ENCODE measurements around the gene B3GAT1.

Gene B3GAT1

GRCh38 chr11:134350381-134350780 lies 61.7 kb downstream of the B3GAT1 start:
- Histone ChIP-seq H3K9me3 (ENCODE audit: control insufficient read depth, insufficient read depth, low read length) (no peaks in the 10 kb centered on the region), H3F3A (ENCODE audit: control insufficient read depth, insufficient read depth) (no peaks in the 10 kb centered on the region), H3K4me2 (ENCODE audit: low read length) (no peak overlapping the region), H3K9me2 (replicated peaks; ENCODE audit: control insufficient read depth, low read length) (no peaks in the 10 kb centered on the region), H3K27me3 (ENCODE audit: control insufficient read depth, low read length) (peaks cover 16% of the 10 kb centered on the region), H3K79me2 (ENCODE audit: control insufficient read depth, low read length) (no peaks in the 10 kb centered on the region), H3K4me1 (ENCODE audit: control insufficient read depth, low read length) (no peaks in the 10 kb centered on the region), H3K36me3 (ENCODE audit: control insufficient read depth, low read length) (no peaks in the 10 kb centered on the region), H3K27ac (ENCODE audit: low read depth, low read length) (no peak overlapping the region), H4K20me1 (ENCODE audit: control insufficient read depth, insufficient read depth, low read depth, low read length) (no peaks in the 10 kb centered on the region), H3K4me3 (ENCODE audit: low read length) (no peak overlapping the region)
- TF ChIP-seq EZH2phosphoT487 (IDR thresholded peaks at IDR 0.05; ENCODE audit: borderline replicate concordance, low read length): no peak
- TF ChIP-seq CTCF (IDR thresholded peaks at IDR 0.05; ENCODE audit: low read depth, low read length, poor library complexity, severe bottlenecking): no peak

DNA sequence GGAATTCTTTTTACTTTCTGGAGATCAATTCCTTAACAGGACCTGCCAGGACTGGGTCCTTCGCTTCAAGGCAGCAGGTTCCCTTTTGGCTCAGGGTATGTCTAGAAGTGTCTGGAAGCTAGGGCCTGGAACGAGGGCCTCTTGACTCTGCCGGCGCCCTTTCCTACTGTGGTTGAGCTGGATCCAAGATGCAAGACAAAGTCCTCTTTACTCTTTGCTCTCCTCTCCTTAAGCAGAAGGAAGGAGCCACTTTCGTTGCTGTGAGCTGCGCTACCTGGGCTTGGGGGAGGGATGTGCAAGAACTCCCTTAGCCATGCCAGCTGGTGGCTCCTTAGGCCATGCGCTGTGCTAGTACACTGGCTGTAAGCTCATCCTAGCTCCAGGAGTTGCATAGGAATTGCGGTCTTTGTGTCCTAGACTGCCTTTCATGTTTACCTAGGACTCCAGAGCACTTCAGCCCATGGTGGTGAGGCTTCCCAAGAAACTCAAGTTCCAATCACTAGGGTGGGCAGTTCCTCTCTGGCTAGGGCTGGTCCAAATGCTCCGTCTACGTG lies 62.2 kb downstream of the B3GAT1 start:
- Histone ChIP-seq H3K4me1 (ENCODE audit: control insufficient read depth, low read length) (no peaks in the 10 kb centered on the region), H3K9me3 (ENCODE audit: control insufficient read depth, insufficient read depth, low read length) (no peaks in the 10 kb centered on the region), H3K9me2 (replicated peaks; ENCODE audit: control insufficient read depth, low read length) (no peaks in the 10 kb centered on the region), H3K79me2 (ENCODE audit: control insufficient read depth, low read length) (no peaks in the 10 kb centered on the region), H3K4me2 (ENCODE audit: low read length) (no peak overlapping the region), H4K20me1 (ENCODE audit: control insufficient read depth, insufficient read depth, low read depth, low read length) (no peaks in the 10 kb centered on the region), H3K27me3 (ENCODE audit: control insufficient read depth, low read length) (peaks cover 16% of the 10 kb centered on the region), H3F3A (ENCODE audit: control insufficient read depth, insufficient read depth) (no peaks in the 10 kb centered on the region), H3K4me3 (ENCODE audit: low read length) (no peak overlapping the region), H3K27ac (ENCODE audit: low read depth, low read length) (no peak overlapping the region), H3K36me3 (ENCODE audit: control insufficient read depth, low read length) (no peaks in the 10 kb centered on the region)
- TF ChIP-seq CTCF (IDR thresholded peaks at IDR 0.05; ENCODE audit: low read depth, low read length, poor library complexity, severe bottlenecking): no peak
- no peak for TF ChIP-seq EZH2phosphoT487 (IDR thresholded peaks at IDR 0.05; ENCODE audit: borderline replicate concordance, low read length)

DNA sequence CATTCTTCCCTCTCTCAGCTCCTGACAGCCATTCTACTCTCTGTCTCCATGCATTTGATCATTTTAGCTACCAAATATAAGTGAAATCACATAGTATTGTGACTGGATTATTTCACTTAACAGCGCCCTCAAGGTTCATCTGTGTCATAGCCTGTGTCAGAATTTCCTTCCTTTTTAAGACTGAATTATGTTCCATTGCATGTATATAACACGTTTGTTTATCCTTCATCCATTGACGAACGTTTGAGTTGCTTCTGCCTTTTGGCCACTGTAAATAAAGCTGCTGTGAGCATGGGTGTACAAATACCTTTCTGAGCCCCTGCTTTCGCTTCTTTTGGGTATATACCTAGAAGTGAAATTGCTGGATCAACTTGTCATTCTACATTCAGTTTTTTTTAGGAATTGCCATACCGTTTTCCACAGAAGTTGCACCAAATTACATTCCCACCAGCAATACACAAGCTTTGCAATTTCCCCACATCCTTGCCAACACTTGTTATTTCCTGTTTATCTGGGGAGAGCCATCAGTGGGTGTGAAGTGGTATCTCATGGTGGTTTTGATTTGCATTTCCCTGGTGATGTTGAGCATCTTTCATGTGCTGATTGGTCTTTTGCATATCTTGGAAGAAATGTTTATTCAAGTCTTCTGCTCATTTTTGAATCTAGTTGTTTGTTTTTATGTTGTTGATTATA lies 62.8 kb downstream of the B3GAT1 start:
- TF ChIP-seq EZH2phosphoT487 (IDR thresholded peaks at IDR 0.05; ENCODE audit: borderline replicate concordance, low read length): no peak
- TF ChIP-seq CTCF (IDR thresholded peaks at IDR 0.05; ENCODE audit: low read depth, low read length, poor library complexity, severe bottlenecking): no peak
- Histone ChIP-seq H3K4me1 (ENCODE audit: control insufficient read depth, low read length) (no peaks in the 10 kb centered on the region), H3K36me3 (ENCODE audit: control insufficient read depth, low read length) (no peaks in the 10 kb centered on the region), H3K27me3 (ENCODE audit: control insufficient read depth, low read length) (peaks cover 16% of the 10 kb centered on the region), H3K27ac (ENCODE audit: low read depth, low read length) (no peak overlapping the region), H4K20me1 (ENCODE audit: control insufficient read depth, insufficient read depth, low read depth, low read length) (no peaks in the 10 kb centered on the region), H3K79me2 (ENCODE audit: control insufficient read depth, low read length) (no peaks in the 10 kb centered on the region), H3K9me2 (replicated peaks; ENCODE audit: control insufficient read depth, low read length) (no peaks in the 10 kb centered on the region), H3K9me3 (ENCODE audit: control insufficient read depth, insufficient read depth, low read length) (no peaks in the 10 kb centered on the region), H3F3A (ENCODE audit: control insufficient read depth, insufficient read depth) (no peaks in the 10 kb centered on the region), H3K4me3 (ENCODE audit: low read length) (no peak overlapping the region), H3K4me2 (ENCODE audit: low read length) (no peak overlapping the region)

Data from DOHH2 (cell line).